ENCODE data around the gene PARD3. TPM values are rescaled to one million over a fixed set of nuclear protein-coding genes. Genes with fewer than 3 reads are reported as not detected.
"Not testable (repeated sequence)": the region's sequence is repeated elsewhere in the genome, so short reads cannot be mapped to it uniquely, and the experiment has no call there.

The PARD3 gene
- total RNA-seq, 2 experiments from 2014 or later: 2.2 to 2.8 TPM

- H3K27me3 Mint-ChIP-seq: no peaks in the 10 kb centered on the region
- no peak overlapping the region for H3K27ac Mint-ChIP-seq
- no peaks in the 10 kb centered on the region for H3K9me3 Mint-ChIP-seq (ENCODE audit: low read depth)
- H3K36me3 Mint-ChIP-seq (ENCODE audit: low read depth): no peaks in the 10 kb centered on the region
- ChIA-PET POLR2A (no interaction called here), CTCF (no interaction called here)
- no peaks in the 10 kb centered on the region for H3K4me1 Mint-ChIP-seq
- H3K4me3 Mint-ChIP-seq: no peak overlapping the region
- ATAC-seq (no peak), DNase-seq (no peak)
- intact Hi-C loops (cut with DNase I, micrococcal nuclease): no loop called here
These were observed 454.1 kb downstream of the PARD3 start for GRCh38 chr10:34360984-34361383.

- ChIA-PET POLR2A (no interaction called here), CTCF (no interaction called here)
- no peak overlapping the region for H3K4me3 Mint-ChIP-seq
- DNase-seq: no peak
- H3K9me3 Mint-ChIP-seq (ENCODE audit: low read depth): no peaks in the 10 kb centered on the region
- no peaks in the 10 kb centered on the region for H3K36me3 Mint-ChIP-seq (ENCODE audit: low read depth)
- no peaks in the 10 kb centered on the region for H3K27me3 Mint-ChIP-seq
- no peak for ATAC-seq
- intact Hi-C loops (cut with DNase I, micrococcal nuclease): no loop called here
- no peaks in the 10 kb centered on the region for H3K4me1 Mint-ChIP-seq
- no peak overlapping the region for H3K27ac Mint-ChIP-seq
These were observed 455.7 kb downstream of the PARD3 start for GRCh38 chr10:34359435-34359813.

DNA sequence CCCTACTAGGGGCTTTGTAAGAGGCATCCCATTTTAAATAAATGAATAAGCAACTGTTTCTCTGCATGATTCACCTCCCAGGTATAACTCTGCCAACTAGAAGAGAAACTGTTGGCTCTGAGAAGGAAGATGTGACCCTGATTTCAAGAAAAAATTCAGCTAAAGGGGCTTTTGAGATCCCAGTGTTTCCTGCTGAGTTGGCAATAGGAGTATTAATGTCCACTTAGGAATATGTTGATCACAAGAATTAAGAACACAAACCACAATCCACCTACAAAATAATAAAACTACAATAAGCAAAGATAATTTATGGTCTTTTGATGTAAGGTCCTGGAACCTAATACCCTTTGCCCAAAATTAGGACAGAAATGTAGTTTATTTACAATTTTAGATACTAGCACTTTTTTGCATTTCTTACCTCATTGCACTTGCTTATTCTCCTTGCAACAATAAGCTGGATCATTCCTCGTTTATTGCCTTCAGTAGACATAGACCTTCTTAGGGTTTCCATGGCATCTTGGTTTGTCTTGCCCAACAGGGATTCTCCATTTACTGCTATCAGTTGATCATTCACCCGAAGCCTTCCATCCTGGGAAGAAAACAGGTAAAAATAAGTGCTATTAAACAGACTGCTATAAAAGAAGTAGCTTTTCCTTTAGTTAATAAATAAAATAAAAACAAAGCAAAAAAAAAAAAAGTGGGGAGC is 456.2 kb downstream of the PARD3 start:
- ATAC-seq (no peak), DNase-seq (no peak)
- intact Hi-C loops (cut with DNase I, micrococcal nuclease): no loop called here
- Mint-ChIP-seq H3K27ac (no peak overlapping the region), H3K4me3 (no peak overlapping the region), H3K27me3 (no peaks in the 10 kb centered on the region), H3K4me1 (no peaks in the 10 kb centered on the region), H3K9me3 (ENCODE audit: low read depth) (no peaks in the 10 kb centered on the region), H3K36me3 (ENCODE audit: low read depth) (no peaks in the 10 kb centered on the region)
- CTCF ChIA-PET: no interaction called here
- POLR2A ChIA-PET: no interaction called here

DNA sequence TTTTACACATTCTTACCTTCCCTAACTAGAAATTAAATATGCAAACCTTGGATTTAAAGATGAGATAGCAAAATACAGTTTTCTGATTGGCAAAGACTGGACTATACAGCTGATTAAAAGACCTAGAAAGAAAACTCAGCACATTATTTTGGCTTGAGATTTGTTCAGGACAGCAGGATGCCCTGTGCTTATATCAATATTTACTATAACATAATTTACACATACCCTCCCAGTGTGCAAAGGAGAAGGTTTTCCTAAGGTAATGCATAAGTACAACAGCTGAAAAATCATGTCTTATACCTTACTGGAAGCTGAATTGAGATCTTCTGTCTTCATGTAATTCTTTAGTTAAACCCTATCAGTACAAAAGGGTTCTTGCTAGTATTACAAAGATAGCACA is 458.6 kb downstream of the PARD3 start:
- Mint-ChIP-seq H3K36me3 (ENCODE audit: low read depth) (no peaks in the 10 kb centered on the region), H3K4me1 (no peaks in the 10 kb centered on the region), H3K4me3 (no peak overlapping the region), H3K27ac (no peak overlapping the region), H3K9me3 (ENCODE audit: low read depth) (no peaks in the 10 kb centered on the region), H3K27me3 (no peaks in the 10 kb centered on the region)
- DNase-seq (no peak), ATAC-seq (no peak)
- intact Hi-C loops (cut with DNase I, micrococcal nuclease): no loop called here
- CTCF ChIA-PET: interaction anchor here (1.3 kb wide), 1 partner anchor 35 kb away, joined by 4 read pairs; no protein-coding TSS in a partner anchor
- POLR2A ChIA-PET: no interaction called here

- H3K27ac Mint-ChIP-seq; H3K9me3 Mint-ChIP-seq (ENCODE audit: low read depth); intact Hi-C loops (cut with DNase I, micrococcal nuclease); H3K4me3 Mint-ChIP-seq; ATAC-seq; POLR2A ChIA-PET; DNase-seq; H3K27me3 Mint-ChIP-seq; H3K4me1 Mint-ChIP-seq; H3K36me3 Mint-ChIP-seq (ENCODE audit: low read depth); CTCF ChIA-PET: not testable (repeated sequence)
These were observed 461.6 kb downstream of the PARD3 start for GRCh38 chr10:34353530-34353929.

- H3K4me3 Mint-ChIP-seq; H3K27me3 Mint-ChIP-seq; ATAC-seq; H3K27ac Mint-ChIP-seq; H3K36me3 Mint-ChIP-seq (ENCODE audit: low read depth); DNase-seq; intact Hi-C loops (cut with DNase I, micrococcal nuclease); H3K9me3 Mint-ChIP-seq (ENCODE audit: low read depth); H3K4me1 Mint-ChIP-seq; POLR2A ChIA-PET; CTCF ChIA-PET: not testable (repeated sequence)
These were observed 462.4 kb downstream of the PARD3 start for GRCh38 chr10:34352599-34353204.

DNA sequence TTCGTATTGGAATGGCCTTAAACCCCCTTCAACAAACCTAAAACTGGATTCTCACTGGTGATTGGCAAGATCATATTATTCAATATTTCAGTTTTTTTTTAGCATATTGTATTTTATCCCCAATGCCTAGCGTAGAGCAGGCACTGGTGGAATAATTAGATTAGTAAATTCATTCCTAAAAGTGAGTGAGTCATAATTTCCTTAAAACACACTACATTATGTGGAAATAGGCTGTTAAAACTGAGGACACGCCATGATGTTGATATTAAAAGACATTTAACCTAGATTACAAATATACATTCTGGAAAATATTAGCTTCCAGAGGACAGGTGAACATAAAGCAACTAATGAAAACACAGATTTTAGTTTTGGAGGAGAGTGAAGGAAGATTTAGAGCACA is 463.9 kb downstream of the PARD3 start:
- ATAC-seq: no peak
- Mint-ChIP-seq H3K4me1 (no peaks in the 10 kb centered on the region), H3K4me3 (no peak overlapping the region), H3K36me3 (ENCODE audit: low read depth) (no peaks in the 10 kb centered on the region), H3K27me3 (peaks cover 2% of the 10 kb centered on the region), H3K9me3 (ENCODE audit: low read depth) (peaks cover 2% of the 10 kb centered on the region), H3K27ac (no peak overlapping the region)
- POLR2A ChIA-PET: no interaction called here
- intact Hi-C loops (cut with DNase I, micrococcal nuclease): no loop called here
- no peak for DNase-seq
- CTCF ChIA-PET: interaction anchor here (0.7 kb wide), 1 partner anchor 103 kb away, joined by 3 read pairs; no protein-coding TSS in a partner anchor

DNA sequence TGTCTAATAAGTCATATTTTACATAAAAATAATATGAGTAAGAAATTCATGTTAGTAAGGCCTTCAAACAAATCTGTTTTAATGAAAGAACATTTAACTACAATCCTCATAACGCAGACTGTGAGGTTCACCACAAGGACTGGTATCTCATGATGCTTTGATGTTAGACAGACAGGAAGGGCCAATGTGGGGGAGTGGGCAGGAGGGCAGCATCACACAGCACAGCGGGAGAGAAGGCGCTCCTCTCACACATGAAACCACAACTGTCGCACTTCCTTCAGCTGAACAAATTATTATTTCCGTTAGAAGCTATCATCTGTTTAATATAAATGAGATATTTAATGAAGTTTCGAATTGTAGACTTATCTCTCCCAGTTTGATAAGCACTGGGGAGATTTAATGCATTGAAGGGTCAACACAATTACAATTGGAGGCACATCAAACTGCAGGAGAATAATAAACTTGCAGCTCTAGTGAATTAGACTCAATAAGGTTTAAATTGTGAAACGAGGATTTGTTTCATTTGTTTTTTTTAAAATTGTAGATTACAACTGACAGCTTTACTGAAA is 466.1 kb downstream of the PARD3 start:
- Mint-ChIP-seq H3K36me3 (ENCODE audit: low read depth) (no peaks in the 10 kb centered on the region), H3K4me3 (no peak overlapping the region), H3K4me1 (no peaks in the 10 kb centered on the region), H3K9me3 (ENCODE audit: low read depth) (peaks cover 2% of the 10 kb centered on the region), H3K27me3 (peaks cover 2% of the 10 kb centered on the region), H3K27ac (no peak overlapping the region)
- ChIA-PET CTCF (interaction anchor here (0.7 kb wide), 1 partner anchor 1834 kb away, joined by 3 read pairs; no protein-coding TSS in a partner anchor), POLR2A (no interaction called here)
- DNase-seq: no peak
- intact Hi-C loops (cut with DNase I, micrococcal nuclease): no loop called here
- no peak for ATAC-seq

GRCh38 chr10:34348021-34348420 is 467.1 kb downstream of the PARD3 start:
- ChIA-PET POLR2A (no interaction called here), CTCF (interaction anchor here (0.9 kb wide), 1 partner anchor 97 kb away, joined by 3 read pairs; no protein-coding TSS in a partner anchor)
- H3K4me1 Mint-ChIP-seq: no peaks in the 10 kb centered on the region
- H3K27ac Mint-ChIP-seq: no peak overlapping the region
- H3K27me3 Mint-ChIP-seq: peaks cover 2% of the 10 kb centered on the region
- no peaks in the 10 kb centered on the region for H3K36me3 Mint-ChIP-seq (ENCODE audit: low read depth)
- no peak overlapping the region for H3K4me3 Mint-ChIP-seq
- peaks cover 2% of the 10 kb centered on the region for H3K9me3 Mint-ChIP-seq (ENCODE audit: low read depth)
- DNase-seq (no peak), ATAC-seq (no peak)
- intact Hi-C loops (cut with DNase I, micrococcal nuclease): no loop called here

- H3K9me3 Mint-ChIP-seq (ENCODE audit: low read depth): peaks cover 2% of the 10 kb centered on the region
- CTCF ChIA-PET: no interaction called here
- ATAC-seq: no peak
These were observed 468.0 kb downstream of the PARD3 start for GRCh38 chr10:34347131-34347530.

DNA sequence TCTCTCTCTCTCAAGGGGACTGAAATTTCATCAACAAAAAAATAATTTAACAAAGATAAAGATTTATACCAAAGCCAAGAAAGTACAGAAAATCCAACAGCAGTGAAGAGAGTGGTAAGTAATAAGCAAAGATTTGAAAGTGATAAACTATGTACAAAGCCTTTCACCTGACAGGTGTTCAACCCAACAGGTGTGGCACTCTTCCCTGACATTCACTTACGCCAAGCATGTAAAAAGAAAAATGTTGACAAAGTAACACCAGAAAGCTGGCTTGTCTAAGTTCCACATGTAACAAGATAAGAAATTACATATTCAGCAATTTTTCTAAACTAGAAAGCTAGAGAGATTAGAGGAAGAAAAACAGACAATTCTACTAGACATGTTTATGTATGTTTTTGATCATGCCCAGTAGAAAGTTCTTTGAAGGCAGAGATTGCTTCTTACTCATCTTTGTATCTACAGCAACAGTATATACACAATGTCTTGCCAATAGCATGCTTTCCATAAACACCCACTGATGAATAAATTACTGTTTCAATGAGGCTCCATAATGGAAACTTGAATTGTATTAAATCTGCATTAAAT is 468.5 kb downstream of the PARD3 start:
- Mint-ChIP-seq H3K27ac (no peak overlapping the region), H3K27me3 (peaks cover 2% of the 10 kb centered on the region), H3K4me1 (no peaks in the 10 kb centered on the region), H3K9me3 (ENCODE audit: low read depth) (peaks cover 2% of the 10 kb centered on the region), H3K36me3 (ENCODE audit: low read depth) (no peaks in the 10 kb centered on the region), H3K4me3 (no peak overlapping the region)
- DNase-seq (no peak), ATAC-seq (no peak)
- ChIA-PET POLR2A (no interaction called here), CTCF (no interaction called here)
- intact Hi-C loops (cut with DNase I, micrococcal nuclease): no loop called here

More at GRCh38 chr10:34347131-34347530, 468.0 kb downstream of the PARD3 start:
- Mint-ChIP-seq H3K4me3 (no peak overlapping the region), H3K27me3 (peaks cover 2% of the 10 kb centered on the region), H3K27ac (no peak overlapping the region), H3K4me1 (no peaks in the 10 kb centered on the region), H3K36me3 (ENCODE audit: low read depth) (no peaks in the 10 kb centered on the region)
- intact Hi-C loops (cut with DNase I, micrococcal nuclease): no loop called here
- no peak for DNase-seq
- POLR2A ChIA-PET: no interaction called here

- Mint-ChIP-seq H3K27me3 (peaks cover 2% of the 10 kb centered on the region), H3K27ac (no peak overlapping the region), H3K4me1 (no peaks in the 10 kb centered on the region), H3K9me3 (ENCODE audit: low read depth) (peaks cover 2% of the 10 kb centered on the region), H3K36me3 (ENCODE audit: low read depth) (no peaks in the 10 kb centered on the region), H3K4me3 (no peak overlapping the region)
- ATAC-seq (no peak), DNase-seq (no peak)
- ChIA-PET POLR2A (no interaction called here), CTCF (no interaction called here)
- intact Hi-C loops (cut with DNase I, micrococcal nuclease): no loop called here
These were observed 469.7 kb downstream of the PARD3 start for GRCh38 chr10:34345383-34345782.

Measured in activated CD4-positive, alpha-beta T cell treated with anti-CD3 and anti-CD28 coated beads for 36 hours (primary cell).